HG03045 (cell line): Measurements from ENCODE around the gene FOXF1.

ENCODE experiments used
- ATAC-seq: cut with Tn5 transposase; IDR thresholded peaks from one replicate; pipeline ENCODE4 v1.9.1; 2021; ENCODE audit warnings: mild to moderate bottlenecking, moderate library complexity; ENCODE audit not compliant: unreplicated experiment

The FOXF1 gene

DNA sequence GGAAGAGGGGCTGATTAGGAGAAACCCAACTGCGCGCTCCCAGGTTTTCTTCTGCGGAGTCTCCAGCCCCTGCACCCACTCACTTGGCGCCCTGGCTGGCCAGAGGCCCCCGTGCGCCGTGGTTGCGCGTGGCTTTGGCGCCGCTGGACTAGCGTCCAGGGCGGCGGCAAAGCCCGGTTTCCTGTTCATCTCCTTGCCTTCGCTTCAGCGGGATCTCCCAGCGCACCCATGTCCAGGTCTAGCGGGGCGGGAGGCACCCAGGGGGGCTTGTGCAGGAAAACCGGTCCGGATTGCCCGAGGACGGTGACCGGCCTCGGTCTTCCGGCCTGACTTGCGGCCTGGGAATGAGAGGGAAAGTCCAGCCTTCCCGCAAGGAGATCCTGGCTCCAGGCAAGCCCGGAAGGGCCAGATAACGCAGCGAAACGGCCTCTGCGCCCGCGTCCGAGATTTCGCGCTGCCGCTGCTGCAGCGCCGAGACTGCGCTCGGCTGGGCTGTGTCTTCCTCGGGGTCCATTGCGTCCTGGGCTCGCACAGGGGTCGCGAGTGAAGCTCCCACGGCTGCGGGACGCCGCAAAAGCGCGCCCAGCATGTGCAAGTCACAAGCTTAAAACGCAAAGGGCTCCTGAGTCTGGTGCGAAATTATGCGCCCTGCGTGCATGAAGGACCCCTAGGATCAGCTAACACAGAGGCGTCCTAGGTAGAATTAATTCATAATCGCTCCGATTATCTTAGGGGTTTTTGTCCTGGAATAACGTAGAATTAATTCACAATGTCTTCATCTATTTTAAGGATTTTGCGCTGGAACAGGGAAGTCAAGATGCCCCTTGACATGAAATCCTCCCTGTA is 5.7 kb downstream of the FOXF1 start:
- no peak for ATAC-seq

- ATAC-seq: no peak
Measured at GRCh38 chr16:86516623-86517003, 6.3 kb downstream of the FOXF1 start.

- ATAC-seq: no peak
Measured at GRCh38 chr16:86517033-86517432, 6.7 kb downstream of the FOXF1 start.

DNA sequence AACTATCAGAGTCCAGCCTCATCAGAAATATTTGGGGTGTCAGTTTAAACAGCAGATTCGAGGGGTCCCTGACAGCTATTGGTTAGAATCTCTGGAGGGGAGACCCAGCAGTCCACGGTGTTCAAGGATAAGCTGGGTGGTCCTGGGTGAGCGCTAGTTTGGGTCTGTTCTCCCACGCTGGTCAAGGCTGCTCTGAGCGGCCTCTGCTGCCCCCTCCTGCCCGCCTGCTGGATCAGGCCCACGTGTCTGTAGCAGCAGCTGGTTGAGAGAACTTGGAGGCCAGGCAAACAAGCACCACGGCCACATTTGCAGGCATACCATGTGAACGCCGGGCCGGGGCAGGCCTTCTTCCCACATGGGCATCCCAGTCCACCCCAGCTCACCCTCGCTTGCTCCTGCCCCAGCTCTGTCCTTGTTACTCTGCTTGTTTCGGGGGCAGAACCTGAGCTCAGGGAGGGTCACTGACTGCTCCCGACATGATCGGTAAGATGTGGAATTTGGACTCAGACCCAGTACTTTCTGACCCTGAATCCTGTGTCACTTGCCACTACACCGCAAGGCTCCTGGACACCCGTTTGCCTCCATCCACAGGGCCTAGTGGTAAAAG is 7.4 kb downstream of the FOXF1 start:
- no peak for ATAC-seq

GRCh38 chr16:86519007-86519648 is 8.8 kb downstream of the FOXF1 start:
- ATAC-seq: no peak

DNA sequence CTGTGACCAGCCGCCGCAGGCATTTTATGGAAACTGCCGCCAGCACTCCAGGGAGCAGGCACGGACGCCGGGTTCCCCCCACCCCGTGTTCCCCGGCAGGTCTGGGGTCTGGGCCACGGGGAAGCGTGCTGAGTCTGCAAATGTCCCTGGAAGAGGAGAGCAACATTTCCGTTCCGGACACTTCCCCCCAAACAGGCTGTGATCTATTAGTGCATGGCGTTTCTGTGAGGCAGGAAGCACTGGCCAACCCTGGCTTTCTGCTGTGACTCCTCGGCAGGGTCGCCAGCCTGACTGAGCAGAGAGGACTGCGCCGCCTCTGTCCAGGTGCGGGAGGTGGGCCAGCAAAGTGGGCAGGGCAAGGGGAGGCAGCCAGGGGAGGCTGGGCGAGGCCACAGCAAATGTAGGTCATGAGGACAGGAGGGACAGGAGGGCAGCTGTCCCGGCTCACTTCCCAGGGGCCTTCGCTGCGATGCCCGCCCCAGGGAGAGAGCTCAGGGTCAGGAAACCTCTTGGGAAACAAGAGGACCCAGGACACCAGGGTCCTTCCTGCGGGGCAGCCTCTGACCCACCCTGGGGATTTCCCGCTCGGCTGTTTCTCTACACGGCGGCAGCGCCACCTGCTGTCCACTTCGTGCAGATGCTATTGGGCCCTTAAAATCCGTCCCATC is 9.5 kb downstream of the FOXF1 start:
- no peak for ATAC-seq

DNA sequence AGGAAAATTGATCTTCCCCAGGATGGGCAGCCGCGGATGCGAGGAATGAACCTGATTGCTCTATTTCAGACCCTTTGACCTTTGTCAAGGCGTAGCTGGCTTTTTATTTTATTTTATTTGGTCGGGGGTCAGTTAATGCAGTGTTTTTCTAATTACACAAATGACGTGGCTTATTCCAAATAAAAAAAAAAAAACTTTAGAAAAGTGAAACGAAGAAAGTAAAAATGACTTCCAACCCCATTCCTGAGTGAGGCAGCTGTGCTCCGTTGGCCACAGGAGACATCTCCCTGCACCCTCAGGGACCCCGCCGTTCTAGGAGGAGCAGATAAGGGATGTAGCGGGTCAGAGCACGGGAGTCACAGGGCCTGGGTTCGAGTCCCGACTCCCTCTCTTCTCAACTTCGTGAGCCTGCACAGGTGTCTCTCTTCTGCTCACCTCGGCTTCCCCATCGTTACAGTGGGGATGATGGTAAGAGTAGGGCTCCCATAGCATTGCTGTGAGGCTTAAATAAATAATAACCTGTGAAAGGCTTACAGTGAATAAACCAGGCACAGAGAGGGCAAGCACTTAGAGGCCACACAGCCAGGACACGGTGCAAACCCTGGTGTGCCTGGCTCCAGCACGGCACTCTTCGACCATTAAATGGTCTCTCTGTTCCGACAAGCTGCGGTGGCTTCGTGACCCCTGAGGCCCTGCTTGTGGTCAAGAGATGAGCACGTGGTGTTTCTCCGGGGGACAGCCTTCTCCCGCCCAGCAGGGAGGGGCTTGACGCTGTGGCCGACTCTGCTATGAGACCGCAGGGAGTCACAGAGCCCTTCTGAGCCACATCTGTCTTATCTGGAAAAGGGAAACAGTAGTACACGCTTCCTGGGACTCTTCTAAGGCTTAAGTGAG is 10.2 kb downstream of the FOXF1 start:
- no peak for ATAC-seq

DNA sequence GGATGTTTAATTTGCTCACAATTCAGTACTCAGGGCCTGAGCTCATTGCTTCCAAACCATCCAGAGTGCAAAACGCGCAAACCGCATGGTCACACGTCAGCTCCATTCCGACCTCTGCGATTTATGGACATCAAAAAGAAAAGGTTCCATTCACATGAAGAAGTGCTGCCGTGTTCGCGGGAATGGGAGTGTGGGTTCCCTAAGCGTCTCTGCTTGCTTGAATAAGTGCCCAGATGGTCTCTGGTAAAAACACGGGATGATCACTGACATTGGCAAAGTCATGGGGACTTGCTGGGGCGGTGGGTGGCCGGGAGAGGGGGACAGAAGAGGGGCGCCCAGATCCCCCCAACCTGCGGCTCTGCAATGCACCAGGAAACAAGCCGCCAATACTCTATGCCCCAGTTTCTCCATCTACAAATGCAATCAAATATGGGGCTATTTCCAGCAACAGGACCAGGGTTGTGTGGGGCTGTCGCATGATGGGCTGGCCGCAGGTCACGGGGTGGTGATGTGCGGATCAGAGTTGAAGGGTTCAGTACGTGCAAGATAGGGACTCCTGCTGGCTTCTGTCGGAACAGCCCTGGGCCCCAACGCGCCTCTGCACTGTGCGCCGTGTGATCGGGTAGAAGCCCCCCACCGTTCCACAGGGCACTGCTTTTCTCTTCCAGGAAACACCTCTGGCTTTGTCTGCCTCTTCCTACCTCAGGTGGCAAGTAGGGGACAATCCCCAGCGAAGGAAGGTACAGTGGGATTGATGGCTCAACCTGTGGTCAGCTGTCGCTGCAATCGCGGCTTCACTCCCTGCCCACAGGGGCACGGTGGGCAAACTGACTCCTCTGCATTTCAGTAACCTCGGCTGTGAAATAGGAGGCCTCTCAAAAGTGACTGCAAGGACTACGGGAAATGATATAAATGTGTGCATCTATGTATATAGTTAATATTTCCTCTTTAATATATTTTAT is 11.2 kb downstream of the FOXF1 start:
- no peak for ATAC-seq

DNA sequence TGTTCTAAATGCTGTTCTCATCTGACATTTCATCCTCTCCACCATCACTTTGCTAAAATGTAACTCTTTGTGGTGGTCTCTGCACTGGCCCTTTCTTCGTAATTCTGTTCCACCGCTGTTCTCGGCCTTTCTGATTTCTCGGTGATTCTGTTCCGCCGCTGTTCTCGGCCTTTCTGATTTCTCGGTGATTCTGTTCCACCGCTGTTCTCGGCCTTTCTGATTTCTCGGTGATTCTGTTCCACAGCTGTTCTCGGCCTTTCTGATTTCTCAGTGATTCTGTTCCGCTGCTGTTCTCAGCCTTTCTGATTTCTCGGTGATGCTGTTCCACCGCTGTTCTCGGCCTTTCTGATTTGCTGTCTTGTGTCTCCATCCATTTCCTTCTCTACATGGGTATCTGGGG is 12.3 kb downstream of the FOXF1 start:
- no peak for ATAC-seq

DNA sequence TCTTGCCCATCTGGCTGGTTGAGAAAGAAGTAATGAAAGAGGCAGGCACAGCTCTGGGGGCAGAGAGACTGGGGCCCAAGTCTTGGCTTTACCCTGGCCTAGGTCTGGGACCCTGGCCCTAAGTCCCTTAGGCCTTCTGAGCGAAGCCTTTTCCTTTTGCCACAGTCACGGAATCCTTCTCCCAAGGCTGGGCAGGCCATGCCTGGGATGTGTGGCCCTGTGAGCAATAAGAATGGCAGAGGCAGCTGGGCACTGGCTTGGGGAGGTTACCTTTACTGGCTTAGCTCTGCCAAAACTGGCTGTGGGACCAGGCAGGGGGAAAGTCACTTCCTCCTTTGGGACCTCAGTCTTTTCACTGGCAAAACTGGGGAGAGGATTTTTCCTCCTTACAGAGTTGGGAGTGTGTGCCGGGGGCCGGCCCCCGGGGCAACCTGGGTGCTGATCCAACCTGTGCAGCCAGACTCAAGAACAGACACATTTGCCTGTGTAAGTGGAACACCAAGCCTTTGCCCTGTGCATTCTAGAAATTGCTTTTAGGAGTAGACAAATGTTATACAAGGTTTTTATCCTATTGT is 12.9 kb downstream of the FOXF1 start:
- no peak for ATAC-seq

DNA sequence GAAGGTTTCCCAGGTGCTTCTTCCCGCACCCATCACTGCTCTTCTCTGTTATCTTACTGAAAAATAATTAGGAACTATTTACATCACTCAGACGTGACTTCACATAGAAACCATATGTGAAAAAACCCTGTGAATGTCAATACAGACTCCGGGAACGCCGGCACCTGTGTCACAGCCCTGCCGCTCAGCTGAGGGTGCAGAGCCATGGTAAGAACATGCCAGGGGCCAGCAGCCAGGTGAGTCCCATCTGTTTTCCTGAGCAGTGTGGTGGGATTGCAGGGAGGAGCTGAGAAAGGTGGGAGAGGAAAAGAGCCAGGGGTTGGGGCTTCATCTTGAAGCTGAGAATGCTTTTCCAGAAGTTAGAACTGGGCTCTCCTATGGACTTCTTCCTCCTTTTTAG is 13.7 kb downstream of the FOXF1 start:
- no peak for ATAC-seq

DNA sequence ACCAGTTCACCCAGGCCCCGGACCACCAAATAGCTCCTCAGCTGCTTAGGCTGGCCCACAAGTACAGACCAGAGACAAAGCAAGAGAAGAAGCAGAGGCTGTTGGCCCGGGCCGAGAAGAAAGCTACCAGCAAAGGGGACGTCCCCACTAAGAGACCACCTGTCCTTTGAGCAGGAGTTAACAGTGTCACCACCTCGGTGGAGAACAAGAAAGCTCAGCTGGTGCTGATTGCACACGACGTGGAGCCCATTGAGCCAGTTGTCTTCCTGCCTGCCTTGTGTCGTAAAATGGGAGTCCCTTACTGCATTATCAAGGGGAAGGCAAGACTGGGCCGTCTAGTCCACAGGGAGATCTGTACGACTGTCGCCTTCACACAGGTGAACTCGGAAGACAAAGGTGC is 15.4 kb downstream of the FOXF1 start:
- ATAC-seq: no peak

DNA sequence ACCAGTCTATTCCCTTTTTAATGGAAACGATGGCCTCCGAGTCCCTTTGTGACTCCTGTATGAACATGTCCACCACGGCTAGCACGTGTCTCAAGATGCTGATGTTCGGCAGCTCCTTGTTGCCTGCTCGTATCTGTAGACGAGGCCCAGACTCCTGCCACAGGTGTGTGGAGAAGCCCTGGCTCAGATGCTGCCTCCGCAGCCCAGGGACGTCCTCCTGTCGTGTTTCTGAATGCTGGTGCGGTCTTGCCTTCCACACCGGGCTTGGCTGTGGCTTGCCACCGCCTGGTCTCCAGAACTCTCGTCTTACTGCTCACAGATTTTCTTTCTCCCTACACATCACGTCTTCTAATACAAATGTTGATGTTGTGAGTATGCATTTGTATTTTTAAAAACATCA is 17.0 kb downstream of the FOXF1 start:
- no peak for ATAC-seq

DNA sequence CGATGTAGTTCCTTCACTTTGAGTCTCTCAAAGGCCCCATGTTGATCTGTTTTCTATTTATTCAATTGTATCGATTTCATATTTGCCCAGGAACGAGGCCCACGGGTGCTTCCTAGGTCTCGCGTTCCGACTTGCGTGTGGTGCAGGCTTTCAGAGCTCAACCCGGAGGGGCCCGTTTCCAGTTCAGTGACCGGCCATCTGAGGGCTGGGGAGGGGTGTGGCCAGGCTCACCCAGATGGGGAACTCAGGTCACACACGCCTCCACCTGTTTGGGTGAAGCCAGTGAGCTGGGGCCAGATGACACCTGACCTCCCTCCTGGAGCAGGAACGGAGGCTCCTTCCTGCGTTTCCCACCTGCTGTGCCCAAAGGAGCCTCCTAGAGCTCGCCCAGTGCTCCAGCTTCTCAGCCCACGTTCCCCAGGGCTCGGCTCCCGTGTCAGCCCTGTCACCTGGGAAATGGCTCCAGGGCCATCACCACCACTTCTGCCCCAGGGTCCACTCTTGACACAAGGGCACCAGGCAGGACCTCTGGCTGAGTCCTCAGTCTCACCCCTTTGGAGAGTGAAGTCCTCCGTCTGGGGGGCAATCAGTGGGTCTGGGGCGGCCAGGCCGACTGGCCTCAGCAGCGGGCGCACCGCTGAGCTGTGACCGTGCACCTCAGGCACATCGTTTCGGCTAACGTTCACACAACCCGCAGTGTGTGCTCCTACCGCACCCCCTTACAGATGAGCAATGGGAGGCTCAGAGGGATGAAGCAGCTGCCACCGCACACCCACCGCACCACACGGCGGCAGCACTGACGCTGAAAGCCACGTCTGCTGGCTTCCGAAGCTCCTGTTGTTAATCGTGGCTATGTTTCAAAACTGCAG is 18.0 kb downstream of the FOXF1 start:
- ATAC-seq: no peak

GRCh38 chr16:86529160-86529559 is 18.8 kb downstream of the FOXF1 start:
- ATAC-seq: no peak

GRCh38 chr16:86530251-86531190 is 20.2 kb downstream of the FOXF1 start:
- no peak for ATAC-seq

DNA sequence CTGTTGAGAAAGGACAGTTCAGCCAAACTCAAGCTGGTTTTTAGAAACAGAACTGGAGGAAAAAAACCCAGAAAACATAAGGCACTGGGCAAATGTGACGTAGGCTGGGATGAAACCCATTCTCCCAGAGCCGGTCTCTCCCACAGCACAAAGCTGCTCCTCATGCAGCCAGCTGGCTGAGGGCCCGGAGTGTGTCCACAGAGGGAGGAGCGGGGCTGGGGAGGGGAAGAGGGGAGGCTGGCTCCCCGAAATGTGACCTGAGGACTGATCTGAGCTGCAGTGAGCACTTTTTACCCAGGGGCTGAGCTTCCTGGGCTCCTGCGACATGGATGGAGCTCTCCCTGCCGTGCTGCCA is 20.8 kb downstream of the FOXF1 start:
- ATAC-seq: no peak
